HCT116 (cell line): ENCODE measurements around the gene GSG1L. TPM values are rescaled to one million over a fixed set of nuclear protein-coding genes. Genes with fewer than 3 reads are reported as not detected.

Experiments used
- ATAC-seq: fragments of 200-7000 bp; cut with Tn5 transposase; 2 replicates; pipeline ENCODE4 v1.9.1; 2020; ENCODE audit warnings: mild to moderate bottlenecking, moderate library complexity
- BruUV-seq: library from RNA; stranded (reverse); fragments of 400-500 nt; replicated peaks from 2 replicates; lab custom pipeline; 2021; lab: Mats Ljungman, UMichigan
- CTCF ChIA-PET: fragments of 300-600 bp; sonication (Branson Sonifier 250); formaldehyde crosslinking; loops from one replicate; lab custom pipeline; 2021; ENCODE audit warnings: antibody characterized with exemption; lab: Charles Lee
- POLR2A ChIA-PET: fragments of 300-600, 350-600 bp; sonication (Branson Sonifier 250); formaldehyde crosslinking; loops from one replicate; lab custom pipeline; 2021; ENCODE audit warnings: antibody characterized with exemption; lab: Charles Lee
- RAD21 ChIA-PET, 2 experiments: fragments of 300-600 bp; sonication (Branson Sonifier 250); formaldehyde crosslinking; loops; one replicate each; lab custom pipeline; 2023; ENCODE audit warnings: low total read pairs in 2 of 2; ENCODE audit not compliant: uncharacterized antibody in 2 of 2, unreplicated experiment in 2 of 2, low non-redundant PET in 1 of 2; lab: Charles Lee
- DNase-seq: peaks from one replicate; pipeline ENCODE4 v3.0.0-alpha.2; 2010; ENCODE audit warnings: low read depth, low spot score
- H2AFZ ChIP-seq: fragments of 200-600 bp; shearing (Covaris generic), sonication (generic); 2 replicates; pipeline ENCODE4 v1.6.1; 2017; ENCODE audit warnings: low read depth, mixed run types, mixed read lengths, antibody characterized with exemption, low read length; ENCODE audit not compliant: poor library complexity, severe bottlenecking
- H3K27ac ChIP-seq: 2 replicates; pipeline ENCODE4 v1.5.1; 2012; ENCODE audit warnings: low read depth, low read length
- H3K27me3 ChIP-seq: fragments of 200-600 bp; sonication (generic); 2 replicates; pipeline ENCODE4 v1.6.1; 2016; ENCODE audit warnings: mixed run types, low read length, mixed read lengths; ENCODE audit not compliant: insufficient read depth
- H3K36me3 ChIP-seq, 2 experiments: fragments of 200-500 bp in 1 of 2; fragments of 200-600 bp in 1 of 2; sonication (Bioruptor generic) in 1 of 2; sonication (generic) in 1 of 2; 2 replicates each; pipeline versions ENCODE4 v1.5.1 to v1.6.1; 2014 to 2016; ENCODE audit warnings: low read length in 2 of 2, inconsistent platforms in 1 of 2, mixed read lengths in 1 of 2, mixed run types in 1 of 2; ENCODE audit not compliant: insufficient read depth in 2 of 2, control insufficient read depth in 1 of 2
- H3K4me1 ChIP-seq, 2 experiments: fragments of 200-600 bp in 1 of 2; sonication (generic) in 1 of 2; 2 replicates each; pipeline versions ENCODE4 v1.5.1 to v1.6.1; 2012 to 2017; ENCODE audit warnings: low read length in 2 of 2, inconsistent platforms in 1 of 2, mild to moderate bottlenecking in 1 of 2, mixed read lengths in 1 of 2, mixed run types in 1 of 2, moderate library complexity in 1 of 2; ENCODE audit not compliant: insufficient read depth in 2 of 2, control insufficient read depth in 1 of 2
- H3K4me2 ChIP-seq: fragments of 200-600 bp; sonication (generic); 2 replicates; pipeline ENCODE4 v1.6.1; 2017; ENCODE audit warnings: mixed run types, low read length, mixed read lengths
- H3K4me3 ChIP-seq, 2 experiments: fragments of 200-600 bp in 1 of 2; sonication (generic) in 1 of 2; replicated peaks in 1 of 2; 2 replicates each; pipeline ENCODE4 v1.5.1; 2011 to 2016; ENCODE audit warnings: low read length in 2 of 2, control low read depth in 1 of 2, low read depth in 1 of 2, mild to moderate bottlenecking in 1 of 2, mixed read lengths in 1 of 2, mixed run types in 1 of 2
- H3K79me2 ChIP-seq: fragments of 200-600 bp; sonication (generic); 2 replicates; pipeline ENCODE4 v1.6.1; 2017; ENCODE audit warnings: mild to moderate bottlenecking, mixed run types, low read length, moderate library complexity, mixed read lengths; ENCODE audit not compliant: insufficient read depth
- H3K9ac ChIP-seq: fragments of 200-600 bp; sonication (generic); 2 replicates; pipeline ENCODE4 v1.6.1; 2016; ENCODE audit warnings: low read length, mixed read lengths
- H3K9me2 ChIP-seq: fragments of 200-600 bp; sonication (generic), shearing (Covaris generic); 2 replicates; pipeline ENCODE4 v1.6.1; 2017; ENCODE audit warnings: mixed run types, mild to moderate bottlenecking, moderate library complexity; ENCODE audit not compliant: insufficient read depth
- H3K9me3 ChIP-seq, 2 experiments: fragments of 200-500 bp in 1 of 2; fragments of 200-600 bp in 1 of 2; sonication (Bioruptor generic) in 1 of 2; sonication (generic) in 1 of 2; 2 replicates each; pipeline ENCODE4 v1.6.1; 2014 to 2017; ENCODE audit warnings: low read length in 2 of 2, mixed read lengths in 2 of 2, inconsistent platforms in 1 of 2, low read depth in 1 of 2, mild to moderate bottlenecking in 1 of 2, mixed run types in 1 of 2, moderate library complexity in 1 of 2; ENCODE audit not compliant: control insufficient read depth in 1 of 2, insufficient read depth in 1 of 2
- H4K20me1 ChIP-seq: fragments of 200-600 bp; sonication (generic), shearing (Covaris generic); 2 replicates; pipeline ENCODE4 v1.6.1; 2017; ENCODE audit warnings: mixed run types, mild to moderate bottlenecking, moderate library complexity; ENCODE audit not compliant: insufficient read depth
- CBX3 ChIP-seq: IDR thresholded peaks from 2 replicates; pipeline ENCODE4 v1.6.1; 2012; ENCODE audit warnings: low read depth
- CEBPB ChIP-seq: IDR thresholded peaks from 2 replicates; pipeline ENCODE4 v1.6.1; 2012; ENCODE audit warnings: low read depth
- EGR1 ChIP-seq: IDR thresholded peaks from 2 replicates; pipeline ENCODE4 v1.6.1; 2012; ENCODE audit warnings: low read depth
- ELF1 ChIP-seq: IDR thresholded peaks from 2 replicates; pipeline ENCODE4 v1.6.1; 2012; ENCODE audit warnings: low read depth, borderline replicate concordance
- EZH2 ChIP-seq: fragments of 200-600 bp; sonication (generic); IDR thresholded peaks from 2 replicates; pipeline ENCODE4 v1.6.1; 2017; ENCODE audit warnings: antibody characterized with exemption, mixed run types
- EZH2phosphoT487 ChIP-seq: fragments of 200-600 bp; IDR thresholded peaks from 2 replicates; pipeline ENCODE4 v1.6.1; 2018; ENCODE audit warnings: antibody characterized with exemption, borderline replicate concordance
- FOSL1 ChIP-seq: IDR thresholded peaks from 2 replicates; pipeline ENCODE4 v1.6.1; 2012; ENCODE audit warnings: low read depth
- JUND ChIP-seq: IDR thresholded peaks from 2 replicates; pipeline ENCODE4 v1.6.1; 2012
- RAD21 ChIP-seq: IDR thresholded peaks from 2 replicates; pipeline ENCODE4 v1.6.1; 2012; ENCODE audit warnings: low read depth, mild to moderate bottlenecking
- SIN3A ChIP-seq: IDR thresholded peaks from 2 replicates; pipeline ENCODE4 v1.6.1; 2012; ENCODE audit warnings: low read depth
- SRF ChIP-seq: IDR thresholded peaks from 2 replicates; pipeline ENCODE4 v1.6.1; 2012; ENCODE audit warnings: low read depth
- YY1 ChIP-seq: IDR thresholded peaks from 2 replicates; pipeline ENCODE4 v1.6.1; 2011; ENCODE audit warnings: low read length, low read depth, moderate library complexity, mild to moderate bottlenecking; ENCODE audit not compliant: insufficient replicate concordance; ENCODE audit errors: extremely low read depth
- ZFX ChIP-seq: fragments of 450-650 bp; IDR thresholded peaks from 2 replicates; pipeline ENCODE4 v1.6.1; 2017
- ZNF274 ChIP-seq: fragments of 200-500 bp; sonication (Bioruptor generic); IDR thresholded peaks from 2 replicates; pipeline ENCODE4 v1.6.1; 2014; ENCODE audit warnings: mild to moderate bottlenecking, low read depth, low read length, inconsistent platforms
- intact Hi-C: fragments of 100-400 bp; cut with micrococcal nuclease; formaldehyde crosslinking; loops from 2 replicates; pipeline ENCODE4 v1.10.0; 2022
- total RNA-seq: library from RNA; stranded (reverse); gene quantifications from one replicate; pipeline ENCODE4 v1.2.1, GENCODE V29; 2021; ENCODE audit not compliant: unreplicated experiment
- TF ChIP-seq, protein P1 (sequence below): IDR thresholded peaks from 2 replicates; pipeline ENCODE4 v1.6.1; 2011; ENCODE audit warnings: mild to moderate bottlenecking, low read length, moderate library complexity; ENCODE audit not compliant: insufficient replicate concordance; ENCODE audit errors: extremely low read depth
- TF ChIP-seq, protein P2 (sequence below), 3 experiments: fragments of 200-600 bp in 1 of 3; sonication (generic) in 1 of 3; IDR thresholded peaks in 2 of 3; conservative IDR thresholded peaks in 1 of 3; 2 replicates each; pipeline ENCODE4 v1.5.1; 2012 to 2017; ENCODE audit warnings: low read depth in 2 of 3, low read length in 2 of 3, antibody characterized with exemption in 1 of 3, borderline replicate concordance in 1 of 3, control low read depth in 1 of 3, mild to moderate bottlenecking in 1 of 3, mixed read lengths in 1 of 3, mixed run types in 1 of 3, moderate library complexity in 1 of 3; ENCODE audit not compliant: insufficient read depth in 1 of 3
- TF ChIP-seq, protein P3 (sequence below): IDR thresholded peaks from 2 replicates; pipeline ENCODE4 v1.6.1; 2012

GSG1L gene
- total RNA-seq, 1 experiment from 2014 or later = not detected

DNA sequence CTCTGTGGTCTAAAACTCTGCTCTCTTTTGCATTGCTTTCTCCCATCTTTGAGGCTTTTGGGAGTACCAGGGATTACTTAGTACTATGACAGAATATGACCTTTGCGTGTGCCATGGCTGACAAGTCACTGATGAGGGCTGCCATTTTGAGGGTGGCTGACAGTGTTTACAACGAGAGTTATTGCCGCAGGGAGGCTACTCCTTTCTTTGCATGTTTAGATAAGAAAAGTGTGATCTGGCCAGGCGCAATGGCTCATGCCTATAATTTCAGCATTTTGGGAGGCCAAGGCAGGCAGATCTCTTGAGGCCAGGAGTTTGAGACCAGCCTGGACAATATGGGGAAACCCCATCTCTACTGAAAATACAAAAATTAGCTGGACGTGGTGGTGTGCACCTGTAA is 77.5 kb downstream of the GSG1L start:
- Histone ChIP-seq H3K4me1 (no peaks in the 10 kb centered on the region), H3K36me3 (no peaks in the 10 kb centered on the region), H3K9me2 (no peaks in the 10 kb centered on the region), H3K9me3 (peaks cover 0 to 3% of the 10 kb centered on the region in 2 experiments; a peak in 1 of 4 replicates), H3K27ac (no peak overlapping the region), H3K9ac (no peak overlapping the region), H3K4me2 (no peak overlapping the region), H3K4me3 (no peak overlapping the region), H4K20me1 (no peaks in the 10 kb centered on the region), H3K27me3 (no peaks in the 10 kb centered on the region), H2AFZ (no peak overlapping the region), H3K79me2 (no peaks in the 10 kb centered on the region)
- no peak for DNase-seq
- ATAC-seq = no peak
- ChIA-PET RAD21 (no interaction called here), POLR2A (no interaction called here), CTCF (interaction anchor here (1.3 kb wide), 1 partner anchor 13 kb away, joined by 4 read pairs; no protein-coding TSS in a partner anchor)
- intact Hi-C loops = no loop called here
- TF ChIP-seq ZFX (no peak), EGR1 (no peak), RAD21 (no peak), FOSL1 (no peak), YY1 (no peak), CBX3 (no peak), ELF1 (no peak), JUND (no peak)
- BruUV-seq = no TSS peak

DNA sequence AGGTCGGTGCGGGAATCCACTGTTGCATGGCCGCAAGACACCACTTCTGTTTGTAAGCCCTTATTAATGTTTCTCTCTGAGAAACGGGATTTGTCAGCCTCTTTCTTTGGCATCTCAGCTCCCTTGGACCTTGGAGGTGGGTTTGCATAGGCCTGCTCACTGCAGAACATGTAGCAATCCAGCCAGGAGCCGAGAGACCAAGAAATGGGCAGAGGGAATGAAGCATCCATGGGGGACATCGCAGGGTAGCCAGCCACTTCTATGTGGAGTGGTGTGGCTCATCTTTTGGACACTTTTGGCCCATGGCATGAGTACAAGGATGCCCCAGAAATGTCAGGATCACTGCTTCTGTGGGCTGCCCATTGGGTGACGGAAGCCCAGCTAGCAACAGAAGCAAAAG is 79.4 kb downstream of the GSG1L start:
- RAD21 ChIA-PET = no interaction called here
- no TSS peak for BruUV-seq
- Histone ChIP-seq H3K36me3 (no peaks in the 10 kb centered on the region), H3K4me1 (no peaks in the 10 kb centered on the region), H3K79me2 (no peaks in the 10 kb centered on the region), H3K4me3 (no peak overlapping the region), H2AFZ (no peak overlapping the region), H3K9me2 (no peaks in the 10 kb centered on the region), H3K27me3 (no peaks in the 10 kb centered on the region), H3K27ac (no peak overlapping the region), H3K9me3 (peaks cover 0 to 3% of the 10 kb centered on the region in 2 experiments; a peak in 1 of 4 replicates), H3K4me2 (no peak overlapping the region), H4K20me1 (no peaks in the 10 kb centered on the region), H3K9ac (no peak overlapping the region)
- intact Hi-C loops = no loop called here
- TF ChIP-seq EZH2 (no peak), CEBPB (no peak), SRF (no peak), ZNF274 (no peak), EGR1 (no peak), SIN3A (no peak), JUND (no peak), EZH2phosphoT487 (no peak)
- TF ChIP-seq, protein P1, sequence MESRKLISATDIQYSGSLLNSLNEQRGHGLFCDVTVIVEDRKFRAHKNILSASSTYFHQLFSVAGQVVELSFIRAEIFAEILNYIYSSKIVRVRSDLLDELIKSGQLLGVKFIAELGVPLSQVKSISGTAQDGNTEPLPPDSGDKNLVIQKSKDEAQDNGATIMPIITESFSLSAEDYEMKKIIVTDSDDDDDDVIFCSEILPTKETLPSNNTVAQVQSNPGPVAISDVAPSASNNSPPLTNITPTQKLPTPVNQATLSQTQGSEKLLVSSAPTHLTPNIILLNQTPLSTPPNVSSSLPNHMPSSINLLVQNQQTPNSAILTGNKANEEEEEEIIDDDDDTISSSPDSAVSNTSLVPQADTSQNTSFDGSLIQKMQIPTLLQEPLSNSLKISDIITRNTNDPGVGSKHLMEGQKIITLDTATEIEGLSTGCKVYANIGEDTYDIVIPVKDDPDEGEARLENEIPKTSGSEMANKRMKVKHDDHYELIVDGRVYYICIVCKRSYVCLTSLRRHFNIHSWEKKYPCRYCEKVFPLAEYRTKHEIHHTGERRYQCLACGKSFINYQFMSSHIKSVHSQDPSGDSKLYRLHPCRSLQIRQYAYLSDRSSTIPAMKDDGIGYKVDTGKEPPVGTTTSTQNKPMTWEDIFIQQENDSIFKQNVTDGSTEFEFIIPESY = no peak
- TF ChIP-seq, protein P2, sequence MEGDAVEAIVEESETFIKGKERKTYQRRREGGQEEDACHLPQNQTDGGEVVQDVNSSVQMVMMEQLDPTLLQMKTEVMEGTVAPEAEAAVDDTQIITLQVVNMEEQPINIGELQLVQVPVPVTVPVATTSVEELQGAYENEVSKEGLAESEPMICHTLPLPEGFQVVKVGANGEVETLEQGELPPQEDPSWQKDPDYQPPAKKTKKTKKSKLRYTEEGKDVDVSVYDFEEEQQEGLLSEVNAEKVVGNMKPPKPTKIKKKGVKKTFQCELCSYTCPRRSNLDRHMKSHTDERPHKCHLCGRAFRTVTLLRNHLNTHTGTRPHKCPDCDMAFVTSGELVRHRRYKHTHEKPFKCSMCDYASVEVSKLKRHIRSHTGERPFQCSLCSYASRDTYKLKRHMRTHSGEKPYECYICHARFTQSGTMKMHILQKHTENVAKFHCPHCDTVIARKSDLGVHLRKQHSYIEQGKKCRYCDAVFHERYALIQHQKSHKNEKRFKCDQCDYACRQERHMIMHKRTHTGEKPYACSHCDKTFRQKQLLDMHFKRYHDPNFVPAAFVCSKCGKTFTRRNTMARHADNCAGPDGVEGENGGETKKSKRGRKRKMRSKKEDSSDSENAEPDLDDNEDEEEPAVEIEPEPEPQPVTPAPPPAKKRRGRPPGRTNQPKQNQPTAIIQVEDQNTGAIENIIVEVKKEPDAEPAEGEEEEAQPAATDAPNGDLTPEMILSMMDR (IDR thresholded peaks at IDR 0.05 in 2 of 3, conservative IDR thresholded peaks at IDR 0.05 in 1 of 3; ENCODE audit: borderline replicate concordance in 1 of 3, insufficient read depth in 1 of 3, low read depth in 2 of 3, low read length in 2 of 3) = no peak
- TF ChIP-seq, protein P3, sequence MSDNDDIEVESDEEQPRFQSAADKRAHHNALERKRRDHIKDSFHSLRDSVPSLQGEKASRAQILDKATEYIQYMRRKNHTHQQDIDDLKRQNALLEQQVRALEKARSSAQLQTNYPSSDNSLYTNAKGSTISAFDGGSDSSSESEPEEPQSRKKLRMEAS = no peak
- CTCF ChIA-PET = no interaction called here
- ATAC-seq = no peak
- POLR2A ChIA-PET = no interaction called here
- DNase-seq = no peak
